K562 (cell line): ENCODE measurements around the gene PRKAG1. TPM values are rescaled to one million over a fixed set of nuclear protein-coding genes. Genes with fewer than 3 reads are reported as not detected.

Experiments used
- ATAC-seq: fragments of 200-7000 bp; cut with Tn5 transposase; 3 replicates; pipeline ENCODE4 v1.9.1; 2020; ENCODE audit warnings: moderate library complexity
- BruUV-seq: library from RNA; stranded (reverse); fragments of 400-500 nt; replicated peaks from 2 replicates; lab custom pipeline; 2021; lab: Mats Ljungman, UMichigan
- CTCF ChIA-PET: fragments of 300-600 bp; formaldehyde crosslinking; extraction: SDS; loops from one replicate; lab custom pipeline; 2021; ENCODE audit warnings: low intra/inter-chr PET ratio; lab: Yijun Ruan, JAX
- POLR2A ChIA-PET: fragments of 300-600, 350-650 bp; sonication (Branson Sonifier 250); formaldehyde crosslinking; extraction: SDS; loops from one replicate; lab custom pipeline; 2021; ENCODE audit warnings: antibody characterized with exemption, inconsistent platforms; lab: Yijun Ruan, JAX
- DNase-seq, 4 experiments: peaks; one replicate each; pipeline versions ENCODE4 v3.0.0 to v3.0.0-alpha.2; 2011 to 2018; ENCODE audit warnings: low spot score in 3 of 4, mixed read lengths in 3 of 4; ENCODE audit errors: extremely low read depth in 1 of 4
- FAIRE-seq: peaks from 2 replicates; lab custom pipeline; 2011; peaks lifted over from hg19 to GRCh38; lab: Jason Lieb, UNC
- H2AFZ ChIP-seq: 2 replicates; pipeline ENCODE4 v1.6.0; 2011; ENCODE audit warnings: low read depth, low read length, control low read depth, inconsistent platforms
- H3K27ac ChIP-seq: fragments of 200-600 bp; 3 replicates; pipeline ENCODE4 v1.8.0; 2011; ENCODE audit warnings: low read depth, mild to moderate bottlenecking, control low read depth, inconsistent platforms, low read length, moderate library complexity, mixed read lengths; ENCODE audit errors: extremely low read depth
- H3K27me3 ChIP-seq, 2 experiments: fragments of 300-600 bp in 1 of 2; 2 replicates in 1 of 2; 3 replicates in 1 of 2; pipeline versions ENCODE4 v1.6.0 to v1.8.0; 2011; ENCODE audit warnings: inconsistent platforms in 2 of 2, low read length in 2 of 2, mild to moderate bottlenecking in 1 of 2, mixed read lengths in 1 of 2, moderate library complexity in 1 of 2; ENCODE audit not compliant: control insufficient read depth in 2 of 2, insufficient read depth in 2 of 2
- H3K36me3 ChIP-seq: fragments of 300-600 bp; 3 replicates; pipeline ENCODE4 v1.8.0; 2011; ENCODE audit warnings: mild to moderate bottlenecking, low read length, inconsistent platforms; ENCODE audit not compliant: control insufficient read depth, insufficient read depth
- H3K4me1 ChIP-seq, 2 experiments: fragments of 200-600 bp in 1 of 2; replicated peaks in 1 of 2; 2 replicates in 1 of 2; 3 replicates in 1 of 2; pipeline versions ENCODE4 v1.5.1 to v1.8.0; 2011; ENCODE audit warnings: inconsistent platforms in 2 of 2, low read length in 2 of 2, mild to moderate bottlenecking in 1 of 2, mixed read lengths in 1 of 2, moderate library complexity in 1 of 2; ENCODE audit not compliant: control insufficient read depth in 2 of 2, insufficient read depth in 2 of 2
- H3K4me2 ChIP-seq: 2 replicates; pipeline ENCODE4 v1.6.1; 2011; ENCODE audit warnings: low read length, control low read depth, inconsistent platforms, mixed read lengths; ENCODE audit not compliant: insufficient read depth
- H3K4me3 ChIP-seq: fragments of 200-600 bp; sonication (generic), shearing (Covaris generic); 2 replicates; pipeline ENCODE4 v1.5.1; 2016; ENCODE audit warnings: control low read depth, inconsistent platforms
- H3K79me2 ChIP-seq: fragments of 200-600 bp; 3 replicates; pipeline ENCODE4 v1.8.0; 2011; ENCODE audit warnings: low read length, inconsistent platforms; ENCODE audit not compliant: control insufficient read depth, insufficient read depth
- H3K9ac ChIP-seq, 2 experiments: 2 replicates each; pipeline versions ENCODE4 v1.6.0 to v1.6.1; 2011; ENCODE audit warnings: low read depth in 2 of 2, low read length in 2 of 2, control low read depth in 1 of 2, inconsistent platforms in 1 of 2, mild to moderate bottlenecking in 1 of 2, mixed read lengths in 1 of 2; ENCODE audit not compliant: insufficient read depth in 1 of 2
- H3K9me1 ChIP-seq: one replicate; pipeline ENCODE4 v1.6.0; 2011; ENCODE audit warnings: inconsistent platforms, mild to moderate bottlenecking, low read length, moderate library complexity; ENCODE audit not compliant: control insufficient read depth, insufficient read depth
- H3K9me3 ChIP-seq: replicated peaks from 2 replicates; pipeline ENCODE4 v1.5.1; 2011; ENCODE audit warnings: low read depth, low read length, inconsistent platforms; ENCODE audit not compliant: control insufficient read depth, insufficient read depth
- H4K20me1 ChIP-seq: replicated peaks from 2 replicates; pipeline ENCODE4 v1.6.1; 2011; ENCODE audit warnings: low read length, inconsistent platforms, mixed read lengths; ENCODE audit not compliant: control insufficient read depth, insufficient read depth
- KDM4B ChIP-seq, 2 experiments: fragments of 450-650 bp in 1 of 2; sonication (generic) in 1 of 2; IDR thresholded peaks; 2 replicates each; pipeline ENCODE4 v1.6.1; 2016 to 2017; ENCODE audit warnings: borderline replicate concordance in 2 of 2, antibody characterized with exemption in 1 of 2, low read depth in 1 of 2, mild to moderate bottlenecking in 1 of 2
- POLR2G ChIP-seq: fragments of 200-400 bp; formaldehyde crosslinking; IDR thresholded peaks from 2 replicates; pipeline ENCODE4 v1.6.1; 2017; ENCODE audit warnings: low read depth, mild to moderate bottlenecking, antibody characterized with exemption, low read length, moderate library complexity
- RBFOX2 ChIP-seq: fragments of 200-400 bp; formaldehyde crosslinking; IDR thresholded peaks from 2 replicates; pipeline ENCODE4 v1.6.1; 2017; ENCODE audit warnings: low read depth, mild to moderate bottlenecking, low read length, moderate library complexity
- ZNF699 ChIP-seq: fragments of 250-450 bp; sonication (Bioruptor Pico); IDR thresholded peaks from 2 replicates; pipeline ENCODE4 v1.8.0; 2021; ENCODE audit warnings: mild to moderate bottlenecking, moderate library complexity; ENCODE audit not compliant: insufficient replicate concordance
- WGBS: fragments of 100-300 bp; shearing (Covaris generic); methylation state at CpG from one replicate; pipeline ENCODE4 v1.1.6; 2016; ENCODE audit warnings: low coverage, mixed read lengths; ENCODE audit not compliant: insufficient coverage; ENCODE audit errors: missing lambda C conversion rate; 5-methylcytosine and 5-hydroxymethylcytosine counted together
- in situ Hi-C: fragments of 300-500 bp; cut with MboI; formaldehyde crosslinking; loops from 4 replicates; pipeline ENCODE4 v1.15.0; 2018; ENCODE audit warnings: inconsistent platforms, mixed read lengths
- intact Hi-C: fragments of 100-400 bp; cut with micrococcal nuclease; formaldehyde crosslinking; loops from 2 replicates; pipeline ENCODE4 v1.14.2; 2022
- polyA plus RNA-seq, 8 experiments: library from polyadenylated mRNA; depleted of rRNA in 4 of 8; stranded (reverse) in 5 of 8; unstranded in 3 of 8; fragments of >200 nt; fragmentation: Nextera tagmentation in 2 of 8; fragmentation: Illumina TruSeq in 1 of 8; extraction: Ambion mirVana in 2 of 8; extraction: Trizol in 1 of 8; gene quantifications; 2 replicates each; pipeline versions ENCODE4 v1.2.1 to v1.2.3, GENCODE V29; 2011 to 2014; ENCODE audit warnings: inconsistent platforms in 1 of 8, missing spikeins in 1 of 8
- total RNA-seq, 7 experiments: library from RNA; depleted of rRNA in 6 of 7; stranded (reverse); fragments of >200 nt in 6 of 7; fragmentation: Illumina TruSeq in 2 of 7; extraction: Trizol in 2 of 7; gene quantifications; 2 replicates each; pipeline versions ENCODE4 v1.2.1 to v1.2.3, GENCODE V29; 2011 to 2021; ENCODE audit warnings: low replicate concordance in 1 of 7

Gene PRKAG1
- total and polyA plus RNA-seq, 9 of the 15 experiments (the other 6 are each of a cell fraction or from before 2014, with no cell fraction given), result 51.1 to 126 (median 79.1) TPM

DNA sequence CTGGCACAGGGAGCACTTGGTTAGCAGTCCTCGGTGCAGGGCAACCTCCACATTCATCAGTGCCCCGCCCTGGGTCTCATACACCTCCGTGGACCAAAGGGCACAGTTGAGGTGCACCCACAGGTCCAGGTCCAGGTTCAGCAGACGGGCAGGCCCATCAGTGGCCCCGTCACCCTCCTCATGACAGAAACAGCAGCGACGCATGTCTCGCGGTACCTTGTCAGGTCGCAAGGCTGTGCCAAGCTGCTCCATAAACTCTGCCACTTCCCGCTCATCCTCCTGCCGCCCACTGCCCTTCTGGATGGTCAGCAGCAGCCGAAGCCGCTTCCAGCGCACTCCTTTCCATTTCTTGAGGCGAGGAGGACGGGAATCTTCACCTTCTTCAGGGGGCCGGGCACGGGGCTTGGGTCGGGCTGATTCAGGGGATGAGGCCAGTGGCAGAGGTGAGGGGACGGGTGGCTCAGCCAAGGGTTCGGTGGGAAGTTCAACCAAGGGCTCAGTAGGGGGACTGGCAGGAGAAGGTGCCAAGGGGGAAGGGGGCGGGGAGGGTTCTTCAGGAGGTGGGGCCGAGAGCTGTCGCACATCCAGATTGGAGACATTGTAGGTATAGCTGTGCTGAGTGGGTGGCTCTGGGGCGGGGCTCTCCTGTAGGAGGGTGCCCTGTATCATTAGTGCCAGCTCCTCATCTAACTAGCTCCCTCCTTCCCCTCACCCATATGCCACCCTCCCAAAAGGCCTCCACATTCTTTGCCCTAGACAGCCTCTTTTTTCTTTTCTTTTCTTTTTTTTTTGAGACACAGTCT lies 8.3 kb upstream of the PRKAG1 start:
- 98% methylated on average over 11 of the region's 26 CpGs for WGBS

DNA sequence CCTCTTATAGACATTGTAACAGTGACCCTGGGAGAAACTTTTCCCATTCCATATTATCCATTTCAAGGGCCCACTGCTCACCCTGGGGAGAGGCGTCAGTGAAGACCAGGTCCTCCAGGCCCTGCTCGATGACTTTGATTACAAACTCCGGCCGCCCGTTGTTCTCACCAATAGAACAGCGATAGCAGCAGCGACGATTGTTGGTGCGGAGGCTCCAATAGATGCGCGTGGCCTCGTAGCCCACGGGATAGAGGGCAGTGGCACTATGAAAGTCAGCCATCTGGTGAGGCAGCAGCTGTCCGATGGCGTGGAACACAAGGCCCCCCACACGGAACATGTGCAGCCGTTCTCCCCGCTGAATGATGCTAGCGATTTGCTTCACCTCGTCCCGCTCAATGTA lies 7.5 kb upstream of the PRKAG1 start:
- H3K4me3 ChIP-seq, result no peak overlapping the region
- no peak for ATAC-seq
- TF ChIP-seq KDM4B (IDR thresholded peaks at IDR 0.05; ENCODE audit: borderline replicate concordance in 2 of 2, low read depth in 1 of 2) (no peak), POLR2G (0 out of 2 replicates have a peak, but pooled peaks have one; percentile 26)
- H3K4me2 ChIP-seq, result no peak overlapping the region
- peaks cover 100% of the 10 kb centered on the region for H3K36me3 ChIP-seq
- intact Hi-C loops, result no loop called here
- 95% methylated on average over 19 of the region's 21 CpGs for WGBS
- BruUV-seq, result no TSS peak
- no peak for FAIRE-seq
- CTCF ChIA-PET, result no interaction called here
- H3K9ac ChIP-seq, result no peak overlapping the region
- H3K79me2 ChIP-seq, result no peaks in the 10 kb centered on the region
- in situ Hi-C loops, result no loop called here
- H3K9me1 ChIP-seq, result no peaks in the 10 kb centered on the region
- H3K27me3 ChIP-seq, result no peaks in the 10 kb centered on the region
- peaks cover 0 to 5% of the 10 kb centered on the region in 2 experiments; a peak in 1 of 5 replicates for H3K4me1 ChIP-seq
- POLR2A ChIA-PET, result interaction anchor here (0.6 to 2.0 kb wide), 2 partner anchors 12 to 37 kb away, joined by 4 to 9 read pairs; no protein-coding TSS in a partner anchor
- no peaks in the 10 kb centered on the region for H3K9me3 ChIP-seq
- DNase-seq, result no peak
- H3K27ac ChIP-seq, result no peak overlapping the region
- 0 out of 2 replicates have a peak, but pooled peaks cover 5% of the 10 kb centered on the region for H4K20me1 ChIP-seq
- no peak overlapping the region for H2AFZ ChIP-seq

More for the DNA sequence above, 8.3 kb upstream of the PRKAG1 start:
- no peak overlapping the region for H3K4me3 ChIP-seq
- 0 out of 2 replicates have a peak, but pooled peaks cover 5% of the 10 kb centered on the region for H4K20me1 ChIP-seq
- POLR2A ChIA-PET, result interaction anchor here (0.6 to 4.2 kb wide), 2 partner anchors 11 to 37 kb away, joined by 4 to 19 read pairs; no protein-coding TSS in a partner anchor
- H3K36me3 ChIP-seq, result peaks cover 100% of the 10 kb centered on the region
- no peaks in the 10 kb centered on the region for H3K9me3 ChIP-seq
- ATAC-seq (no peak), FAIRE-seq (no peak), DNase-seq (no peak)
- no peak for TF ChIP-seq ZNF699
- TF ChIP-seq RBFOX2, result peak; percentile 39; the same call in 1 of the 2 replicates
- no TSS peak for BruUV-seq
- peaks cover 0 to 4% of the 10 kb centered on the region in 2 experiments; a peak in 1 of 5 replicates for H3K4me1 ChIP-seq
- H3K4me2 ChIP-seq, result no peak overlapping the region
- CTCF ChIA-PET, result no interaction called here
- no peaks in the 10 kb centered on the region for H3K79me2 ChIP-seq
- in situ Hi-C loops, result no loop called here
- no peak overlapping the region for H3K27ac ChIP-seq
- H3K9ac ChIP-seq, result peak overlapping the region in 1 of 2 experiments; percentile 11; a peak in 1 of 4 replicates
- H3K9me1 ChIP-seq, result no peaks in the 10 kb centered on the region
- no peak overlapping the region for H2AFZ ChIP-seq
- intact Hi-C loops, result no loop called here
- no peaks in the 10 kb centered on the region for H3K27me3 ChIP-seq
